PFSK-1 (cell line): ENCODE data around the gene MRPL33.

ENCODE experiments used
- FOXP2 ChIP-seq: optimal IDR thresholded peaks from 2 replicates; pipeline ENCODE3; 2011; ENCODE audit warnings: borderline replicate concordance, control low read depth, inconsistent platforms; ENCODE audit not compliant: insufficient read depth; ENCODE audit errors: extremely low read length, extremely low read depth
- POLR2AphosphoS5 ChIP-seq: IDR thresholded peaks from 2 replicates; pipeline ENCODE4 v1.6.1; 2012; ENCODE audit warnings: low read depth, mild to moderate bottlenecking, control low read depth, low read length, moderate library complexity
- REST ChIP-seq, 2 experiments: IDR thresholded peaks; 2 replicates each; pipeline versions ENCODE4 v1.6.1 to v1.8.0; 2011 to 2012; ENCODE audit warnings: low read depth in 2 of 2, low read length in 2 of 2, control low read depth in 1 of 2, inconsistent platforms in 1 of 2, mild to moderate bottlenecking in 1 of 2, moderate library complexity in 1 of 2; ENCODE audit not compliant: insufficient read depth in 1 of 2
- SIN3A ChIP-seq: IDR thresholded peaks from 2 replicates; pipeline ENCODE4 v1.6.1; 2012; ENCODE audit warnings: mild to moderate bottlenecking, low read length, moderate library complexity, borderline replicate concordance; ENCODE audit not compliant: insufficient read depth
- TAF1 ChIP-seq: IDR thresholded peaks from 2 replicates; pipeline ENCODE4 v1.6.1; 2012; ENCODE audit warnings: low read length, control low read depth, borderline replicate concordance; ENCODE audit not compliant: insufficient read depth

- TF ChIP-seq REST (IDR thresholded peaks at IDR 0.05; ENCODE audit: insufficient read depth in 1 of 2, low read depth in 2 of 2, low read length in 2 of 2) (no peak), POLR2AphosphoS5 (no peak), TAF1 (no peak), SIN3A (no peak), FOXP2 (no peak)
Measured at GRCh38 chr2:27723372-27724144, 48.0 kb upstream of the MRPL33 start.
